ENCODE results near the gene CALU.

GRCh38 chr7:128714701-128715495 lies 24.3 kb upstream of the CALU start:
- TF ChIP-seq EZH2 (IDR thresholded peaks at IDR 0.05; ENCODE audit: insufficient read depth, poor library complexity, severe bottlenecking) (no peak), EZH2phosphoT487 (IDR thresholded peaks at IDR 0.05; ENCODE audit: insufficient read depth, low read depth) (no peak)

Data from GM23248 (cell line).